CD4-positive, alpha-beta T cell treated with Interleukin-21 for 1 hour (primary cell): Measurements from ENCODE around the gene LBH.
"Not testable (repeated sequence)": the region's sequence is repeated elsewhere in the genome, so short reads cannot be mapped to it uniquely, and the experiment has no call there.

Source experiments
- DNase-seq: peaks from one replicate; pipeline ENCODE4 v3.0.0-alpha.2; 2020

Gene LBH

DNA sequence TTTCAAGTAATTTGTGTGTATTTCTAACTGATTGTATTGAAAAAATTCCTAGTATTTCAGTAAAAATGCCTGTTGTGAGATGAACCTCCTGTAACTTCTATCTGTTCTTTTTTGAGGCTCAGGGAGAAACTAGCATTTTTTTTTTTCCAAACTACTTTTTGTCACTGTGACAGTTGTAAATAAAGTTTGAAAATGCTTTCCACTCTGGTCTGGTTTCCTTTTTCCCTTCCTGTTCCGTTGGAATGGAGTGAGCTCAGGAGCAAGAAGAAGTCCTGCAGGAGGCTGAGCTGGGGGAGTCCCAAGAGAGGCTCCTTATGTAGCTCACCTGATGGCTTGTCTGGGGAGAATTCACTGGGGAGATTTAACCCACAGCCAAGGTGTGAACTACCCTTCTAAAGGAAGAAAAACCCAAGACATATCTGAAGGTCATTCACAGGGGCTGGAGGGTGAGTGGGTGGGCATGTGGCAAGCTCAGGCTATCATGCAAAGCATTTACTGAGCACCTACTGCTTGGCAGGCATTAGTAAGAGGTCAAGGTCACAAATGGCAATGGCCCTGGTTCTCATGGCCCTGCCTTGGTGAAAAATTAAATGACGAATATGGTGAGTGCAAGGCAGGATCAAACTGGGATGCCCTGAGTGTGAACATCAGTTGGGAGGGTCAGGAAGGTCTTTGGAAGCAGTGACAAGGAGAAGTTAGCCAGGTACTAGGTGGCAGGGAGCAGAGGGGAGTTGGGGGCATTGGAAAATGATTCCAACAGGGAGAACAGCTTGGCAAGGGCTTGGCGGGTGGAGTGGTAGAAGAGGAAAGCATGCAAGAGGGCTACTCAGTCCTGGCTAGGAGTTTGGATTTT lies 28.7 kb downstream of the LBH start:
- no peak for DNase-seq

DNA sequence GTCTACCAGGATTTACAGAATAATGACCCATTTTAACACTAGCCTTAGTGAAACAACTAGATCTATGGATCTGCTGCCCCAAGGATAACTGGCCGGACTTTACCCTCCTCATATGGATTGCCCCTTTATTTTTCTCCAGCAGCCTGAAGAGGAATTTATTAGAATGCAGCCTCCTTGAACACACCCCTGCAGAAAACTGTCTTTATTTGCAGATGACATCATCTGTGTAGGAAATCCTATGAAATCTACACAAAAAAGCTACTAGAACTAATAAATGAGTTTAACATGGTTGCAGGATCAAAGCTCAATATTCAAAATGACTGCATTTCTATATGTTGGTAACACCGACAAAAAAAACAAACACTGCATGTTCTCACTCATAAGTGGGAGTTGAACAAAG lies 29.6 kb downstream of the LBH start:
- DNase-seq: no peak

DNA sequence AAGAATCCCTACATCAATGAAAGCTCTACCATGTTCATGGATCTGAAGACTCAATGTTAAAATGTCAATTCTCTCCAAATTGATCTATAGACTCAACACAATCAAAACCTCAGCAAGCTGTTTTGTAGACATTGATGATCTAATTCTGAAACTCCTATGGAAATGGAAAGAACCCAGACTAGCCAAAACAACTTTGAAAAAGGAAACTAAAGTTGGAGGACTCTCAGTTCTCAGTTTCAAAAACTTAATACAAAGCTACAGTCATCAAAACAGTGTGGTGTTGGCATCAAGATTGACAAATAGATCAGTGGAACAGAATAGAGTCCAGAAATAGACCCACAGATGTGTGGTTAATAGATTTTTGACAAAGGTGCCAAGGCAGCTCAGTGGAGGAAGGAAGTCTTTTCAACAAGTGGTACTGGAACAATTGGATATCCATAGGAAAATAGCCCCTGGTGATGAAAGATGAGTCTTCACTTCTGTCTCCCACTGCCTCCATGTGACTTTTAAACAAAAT lies 30.4 kb downstream of the LBH start:
- no peak for DNase-seq

DNA sequence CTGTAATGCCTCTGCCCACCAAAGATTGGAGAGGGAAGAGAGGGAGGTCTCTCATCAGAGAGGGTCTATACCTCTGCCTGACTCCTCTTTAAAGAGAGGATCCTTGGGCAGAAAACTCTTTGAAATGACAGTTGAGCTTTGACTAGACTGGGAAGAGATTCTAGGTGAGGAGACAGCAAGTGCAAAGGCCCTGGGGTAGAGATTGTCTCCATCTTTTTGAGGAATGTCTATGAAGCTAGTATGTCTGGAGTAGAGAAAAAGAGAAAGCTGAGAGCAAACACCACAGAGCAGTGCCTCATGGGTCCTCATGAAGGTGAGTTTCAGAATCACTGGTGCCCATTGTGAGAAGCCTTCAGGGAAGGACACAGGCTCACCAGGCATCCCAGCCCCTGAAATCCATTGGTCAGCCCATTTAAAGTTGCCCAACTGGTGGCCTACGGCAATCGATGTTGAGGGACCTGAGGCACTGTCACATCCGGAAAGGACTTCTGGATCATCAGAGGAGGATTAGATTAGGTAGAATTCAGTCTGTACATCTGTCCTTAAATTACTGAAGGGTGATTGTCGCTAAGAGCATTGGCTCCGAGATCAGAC lies 31.5 kb downstream of the LBH start:
- no peak for DNase-seq

DNA sequence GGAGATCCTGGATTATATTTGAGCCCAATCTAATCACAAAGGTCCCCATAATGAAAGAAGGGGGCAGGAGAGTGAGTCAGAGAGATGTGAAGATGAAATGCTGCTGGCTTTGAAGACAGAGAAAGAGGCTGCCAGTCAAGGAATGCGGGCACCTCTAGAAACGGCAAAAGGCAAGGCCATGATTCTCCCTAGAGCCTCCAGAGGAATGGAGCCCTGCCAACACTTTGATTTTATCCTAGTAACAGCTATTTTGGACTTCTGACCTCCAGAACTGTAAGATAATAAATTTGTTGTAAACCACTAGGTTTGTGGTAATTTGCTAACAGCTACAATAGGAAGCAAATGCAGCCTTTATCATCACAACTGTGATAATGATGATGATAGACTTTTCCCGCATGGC lies 32.9 kb downstream of the LBH start:
- no peak for DNase-seq

DNA sequence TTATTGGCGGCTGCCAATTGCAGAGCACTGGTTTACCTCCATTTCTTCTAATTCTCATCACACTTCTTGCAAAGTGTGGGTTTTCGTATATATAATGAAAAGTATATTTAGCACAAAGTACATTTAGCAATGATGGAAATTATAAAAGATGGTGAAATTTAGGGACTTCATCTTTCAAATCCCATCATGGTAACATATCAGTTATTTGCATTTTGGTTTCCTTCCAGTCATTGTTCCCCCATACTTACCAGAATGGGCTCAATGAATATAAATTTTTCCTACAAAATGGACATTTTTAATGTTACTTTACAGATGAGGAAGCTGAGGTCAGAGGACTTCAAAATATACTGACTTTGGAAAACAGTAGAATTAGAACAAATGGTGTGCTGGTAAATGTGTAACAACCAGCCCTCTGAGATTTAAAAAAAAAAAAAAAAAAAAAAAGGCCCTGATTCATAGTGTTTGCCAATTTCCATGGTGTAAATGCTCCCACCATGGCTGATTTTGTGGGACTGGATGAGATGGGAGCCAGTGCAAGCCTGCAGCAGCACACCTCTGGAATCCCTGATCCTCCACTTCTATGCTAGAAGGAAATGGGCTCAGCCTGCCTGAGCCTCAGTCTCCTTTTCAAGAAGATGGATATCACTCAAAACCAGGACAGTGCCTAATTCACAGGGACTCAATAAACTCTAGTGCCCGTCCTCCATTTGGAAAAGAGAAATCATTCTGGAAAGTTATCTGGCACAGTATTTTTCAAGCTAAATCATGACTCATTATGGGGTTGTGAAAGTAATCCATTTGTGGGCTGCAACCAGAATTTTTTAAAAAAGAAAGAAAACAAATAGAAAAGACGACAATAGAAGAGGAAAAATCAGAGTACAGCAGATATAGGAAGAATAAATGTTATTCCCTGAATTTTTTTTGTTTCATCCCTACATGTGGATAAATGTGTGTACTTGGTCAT lies 34.0 kb downstream of the LBH start:
- DNase-seq: no peak

DNA sequence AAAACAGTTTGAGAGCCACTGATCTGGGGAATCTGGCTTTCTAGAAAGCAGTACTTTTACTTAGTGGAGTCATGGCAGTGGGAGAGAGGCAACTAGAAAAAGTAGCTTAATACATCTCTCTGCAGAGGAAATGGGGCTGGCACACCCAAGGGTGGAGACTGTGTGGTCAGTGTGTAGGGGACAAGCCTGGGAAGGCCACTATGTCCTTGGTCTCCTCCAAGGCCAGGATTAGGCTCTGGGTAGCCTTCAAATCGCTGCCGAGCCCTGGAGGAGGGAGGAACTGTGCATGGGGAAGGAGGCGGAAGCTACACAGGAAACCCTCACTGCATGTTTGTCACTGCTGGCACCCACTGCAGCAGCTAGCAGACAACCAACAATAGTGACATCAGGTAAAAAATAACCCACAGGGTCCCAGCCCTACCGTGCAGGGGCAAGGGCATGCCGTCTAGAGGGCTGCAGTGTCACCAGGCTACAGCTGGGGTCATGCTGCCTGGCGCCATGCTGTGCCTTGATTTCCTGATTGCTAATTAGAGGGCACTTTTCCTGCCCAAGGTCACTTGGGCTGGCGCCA lies 34.8 kb downstream of the LBH start:
- peak; percentile 69 for DNase-seq

DNA sequence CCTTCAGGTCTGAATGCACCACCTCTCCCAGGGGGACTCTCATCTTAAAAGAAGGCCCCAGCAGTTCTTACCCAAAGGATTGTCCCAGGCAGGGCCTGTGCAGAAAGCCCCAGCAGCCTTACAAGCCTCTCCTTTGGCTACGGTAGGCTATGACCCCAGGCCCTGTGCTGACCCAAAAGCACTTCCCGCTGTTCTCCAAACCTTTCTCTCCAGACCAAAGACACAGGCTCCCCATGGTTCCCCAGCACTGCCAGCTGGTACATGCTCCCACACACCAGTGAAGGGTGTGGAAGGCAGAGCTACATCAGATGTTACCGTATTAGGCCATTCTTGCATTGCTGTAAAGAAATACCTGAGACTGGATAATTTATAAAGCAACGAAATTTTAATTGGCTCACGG lies 35.4 kb downstream of the LBH start:
- DNase-seq: no peak

DNA sequence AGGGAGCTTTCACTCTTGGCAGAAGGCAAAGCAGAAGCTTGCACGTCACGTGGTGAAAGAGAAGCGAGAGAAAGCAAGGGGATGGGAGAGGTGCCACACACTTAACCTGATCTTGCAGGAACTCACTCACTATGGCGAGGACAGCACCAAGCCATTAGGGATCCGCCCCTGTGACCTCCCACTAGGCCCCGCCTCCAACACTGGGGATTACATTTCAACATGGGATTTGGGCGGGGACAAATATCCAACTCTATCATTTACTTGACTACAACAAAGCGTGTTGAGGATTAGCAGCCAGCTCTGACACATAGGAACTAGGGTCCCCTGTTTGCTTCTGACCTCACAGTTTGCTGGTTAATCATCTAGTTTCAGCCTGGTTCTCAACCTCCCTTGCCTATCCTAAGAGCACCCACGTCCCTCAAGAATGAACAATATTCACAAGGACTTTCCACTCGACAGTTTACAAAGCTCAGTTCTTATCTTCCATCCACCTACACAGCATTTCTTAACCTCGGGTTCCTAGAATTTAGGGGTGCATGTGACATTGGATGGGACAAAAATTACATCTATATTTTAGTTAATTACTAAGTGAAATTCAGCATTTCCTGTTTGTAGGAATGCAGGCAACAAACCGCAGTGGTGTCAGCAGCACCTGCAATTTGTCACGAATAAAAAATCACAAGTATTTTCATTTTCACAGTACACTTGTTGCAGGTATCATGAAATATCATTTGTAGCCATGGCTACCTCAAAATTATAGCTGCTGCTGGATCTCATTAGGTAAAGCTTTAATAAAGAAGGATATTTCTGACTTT lies 36.0 kb downstream of the LBH start:
- peak; percentile 60 for DNase-seq

DNA sequence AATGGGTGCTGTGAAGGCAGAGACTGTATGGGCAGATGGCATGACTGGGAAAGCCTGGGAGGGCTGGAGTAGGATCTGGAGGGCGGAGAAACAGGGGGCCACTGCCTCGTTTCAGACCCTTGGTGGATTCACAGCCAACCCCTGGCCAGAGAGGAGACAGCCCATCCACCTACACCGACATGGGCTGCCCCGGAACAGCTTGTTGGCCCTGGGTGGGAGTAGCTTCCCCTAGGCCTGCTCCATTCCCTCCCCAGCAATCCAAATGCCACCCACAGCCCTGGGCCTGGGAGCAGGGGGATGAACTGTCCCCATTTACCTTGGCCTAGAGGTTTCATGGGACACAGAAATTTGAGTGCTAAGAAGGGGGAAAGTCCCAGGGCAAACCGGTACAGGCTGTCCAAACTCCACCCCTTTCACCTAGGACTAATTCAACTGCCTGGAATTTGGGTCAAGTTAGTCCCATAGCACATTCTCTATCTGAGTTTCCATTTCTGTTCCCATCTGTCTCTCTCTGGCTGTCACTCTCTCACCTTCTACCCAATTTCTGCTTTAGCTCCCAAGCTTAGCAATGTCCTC lies 37.0 kb downstream of the LBH start:
- DNase-seq: no peak

DNA sequence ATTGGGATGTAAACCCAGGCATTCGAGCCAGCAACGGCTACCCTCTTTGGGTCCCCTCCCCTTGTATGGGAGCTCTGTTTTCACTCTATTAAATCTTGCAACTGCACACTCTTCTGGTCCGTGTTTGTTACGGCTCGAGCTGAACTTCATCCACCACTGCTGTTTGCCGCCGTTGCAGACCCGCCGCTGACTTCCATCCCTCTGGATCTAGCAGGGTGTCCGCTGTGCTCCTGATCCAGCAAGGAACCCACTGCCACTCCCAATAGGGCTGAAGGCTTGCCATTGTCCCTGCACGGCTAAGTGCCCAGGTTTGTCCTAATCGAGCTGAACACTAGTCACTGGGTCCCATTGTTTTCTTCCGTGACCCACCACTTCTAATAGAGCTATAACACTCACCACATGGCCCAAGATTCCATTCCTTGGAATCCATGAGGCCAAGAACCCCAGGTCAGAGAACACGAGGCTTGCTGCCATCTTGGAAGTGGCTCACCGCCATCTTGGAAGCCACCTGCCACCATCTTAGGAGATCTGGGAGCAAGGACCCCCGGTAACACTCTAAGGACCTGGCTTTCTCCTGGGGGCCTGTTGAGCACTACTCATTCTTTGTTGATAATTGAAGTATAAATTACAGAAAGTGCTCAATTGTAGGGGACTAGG lies 37.9 kb downstream of the LBH start:
- not testable (repeated sequence) for DNase-seq

DNA sequence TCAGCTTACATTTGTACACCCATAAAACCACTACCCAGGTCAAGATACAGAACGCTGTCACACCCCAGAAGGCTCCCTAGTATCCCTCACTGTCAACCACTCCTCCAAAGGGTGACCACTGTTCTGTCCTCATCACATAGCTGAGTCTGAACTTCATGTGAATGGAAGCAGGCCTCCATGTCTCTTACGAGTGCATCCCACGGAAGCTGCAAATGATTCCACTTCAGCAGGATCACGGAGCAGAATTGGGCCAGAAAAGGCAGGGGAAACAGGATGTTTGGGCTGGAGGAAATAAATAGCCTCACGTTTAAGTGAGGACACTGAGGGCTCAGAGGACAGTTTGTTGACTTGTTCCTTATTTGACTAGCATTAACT lies 38.4 kb downstream of the LBH start:
- no peak for DNase-seq

DNA sequence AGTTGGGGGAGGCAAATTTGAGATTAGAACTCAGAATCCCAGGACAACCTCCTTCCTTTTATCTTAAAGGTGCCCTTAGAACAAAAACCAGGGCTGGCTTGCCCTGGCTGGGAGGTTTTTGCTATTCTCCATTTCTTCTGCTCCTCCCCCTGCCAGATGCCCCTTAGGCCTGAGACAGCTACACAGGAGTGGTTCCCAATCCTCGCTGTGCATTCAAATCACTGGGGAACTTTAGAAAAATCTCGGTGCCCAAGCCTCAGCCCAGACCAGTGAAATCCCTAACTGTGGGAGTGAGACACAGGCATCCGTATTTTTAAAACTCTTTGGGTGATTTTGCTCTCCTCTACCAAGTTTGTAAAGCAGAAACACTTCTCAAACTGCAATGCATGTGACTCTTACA lies 38.8 kb downstream of the LBH start:
- DNase-seq: no peak

DNA sequence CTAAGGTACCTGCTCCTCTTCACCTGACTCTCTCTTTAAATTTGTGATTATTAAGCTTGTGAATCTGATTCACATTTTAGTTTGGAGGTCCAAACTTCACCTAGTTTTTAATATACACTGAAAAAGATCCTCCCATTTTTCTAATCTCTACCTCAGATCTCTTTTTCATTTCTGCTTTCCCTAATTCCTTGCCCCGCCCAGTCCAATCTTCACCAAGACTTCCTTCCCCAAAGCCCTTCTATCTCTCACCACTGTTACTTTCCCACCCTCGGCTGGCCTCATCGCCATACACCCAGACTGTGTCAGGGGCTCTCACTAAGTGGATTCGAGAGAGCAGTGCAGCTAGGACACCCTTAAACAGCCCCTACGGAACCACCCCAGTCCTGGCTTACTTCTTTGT lies 40.0 kb downstream of the LBH start:
- DNase-seq: no peak

DNA sequence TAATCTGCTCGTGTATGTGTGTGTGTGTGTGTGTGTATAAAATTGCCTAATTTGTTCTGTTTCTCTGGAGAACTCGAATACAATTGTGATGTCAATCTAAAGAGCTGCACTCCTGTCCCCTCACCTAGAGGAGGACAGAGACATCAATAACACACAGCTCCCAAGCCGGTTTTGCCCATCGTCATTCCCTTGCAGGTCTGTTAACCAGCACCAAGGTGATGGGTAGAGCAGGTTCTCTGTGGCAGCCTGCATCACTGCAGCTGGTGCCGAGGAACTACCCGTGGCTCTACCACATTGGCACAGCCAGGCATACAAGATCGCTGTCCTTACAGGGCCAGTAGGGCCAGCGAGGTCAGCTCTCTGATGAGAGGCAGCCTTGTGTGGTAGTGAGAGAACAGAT lies 41.0 kb downstream of the LBH start:
- no peak for DNase-seq

DNA sequence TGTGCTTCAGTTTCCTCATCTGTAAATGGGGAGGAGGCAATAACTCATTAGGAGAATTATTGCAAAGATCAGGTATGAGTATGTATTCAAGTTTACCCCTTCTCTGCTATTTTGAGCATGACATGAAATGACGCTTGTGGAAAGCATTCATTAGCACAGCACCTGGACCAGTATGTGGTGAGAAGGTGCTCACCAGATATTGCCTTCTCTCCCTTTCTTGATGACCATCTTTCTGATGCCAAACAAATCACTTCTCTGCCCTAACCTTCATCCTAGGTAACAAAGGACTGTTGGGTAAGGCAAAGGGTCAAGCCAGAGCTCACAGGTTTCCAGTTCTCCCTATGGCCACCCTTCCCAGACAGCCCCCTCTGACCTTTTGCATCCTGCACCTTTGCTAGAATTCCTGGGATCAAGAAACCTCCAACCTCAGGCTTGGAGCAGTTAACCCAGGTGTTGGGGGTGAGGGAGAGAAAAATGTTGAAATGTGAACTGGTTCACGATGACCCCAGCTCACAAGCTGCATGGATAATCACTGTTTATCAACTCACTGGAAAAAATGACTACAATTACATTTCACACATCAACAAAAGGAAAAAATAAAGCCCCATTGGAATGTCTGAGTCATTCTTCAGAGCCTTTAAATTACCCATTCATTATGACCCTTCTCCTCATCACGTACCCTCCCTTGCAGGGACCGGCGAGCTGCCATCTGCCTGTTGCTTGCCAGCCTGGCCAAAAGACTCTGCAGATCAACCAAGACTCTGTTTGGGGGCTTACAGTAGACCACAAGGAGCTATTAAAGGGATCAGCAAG lies 41.6 kb downstream of the LBH start:
- DNase-seq: no peak

DNA sequence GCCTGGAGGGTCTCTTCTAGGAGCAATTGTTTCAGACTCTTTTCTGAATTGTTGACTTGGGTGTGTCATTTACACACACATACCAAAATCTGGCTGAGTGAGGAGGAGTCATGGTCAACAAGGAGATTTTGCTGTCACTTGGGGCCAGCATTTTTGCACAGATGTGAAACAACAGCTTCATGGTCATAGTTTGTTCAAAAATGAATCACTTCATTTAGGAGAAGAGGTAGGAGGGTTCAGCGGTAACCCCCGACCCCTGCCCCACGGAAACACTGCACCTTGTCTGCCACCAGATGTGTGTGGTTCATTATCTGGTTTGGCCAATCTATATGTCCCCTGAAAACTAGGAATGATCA lies 42.2 kb downstream of the LBH start:
- no peak for DNase-seq

DNA sequence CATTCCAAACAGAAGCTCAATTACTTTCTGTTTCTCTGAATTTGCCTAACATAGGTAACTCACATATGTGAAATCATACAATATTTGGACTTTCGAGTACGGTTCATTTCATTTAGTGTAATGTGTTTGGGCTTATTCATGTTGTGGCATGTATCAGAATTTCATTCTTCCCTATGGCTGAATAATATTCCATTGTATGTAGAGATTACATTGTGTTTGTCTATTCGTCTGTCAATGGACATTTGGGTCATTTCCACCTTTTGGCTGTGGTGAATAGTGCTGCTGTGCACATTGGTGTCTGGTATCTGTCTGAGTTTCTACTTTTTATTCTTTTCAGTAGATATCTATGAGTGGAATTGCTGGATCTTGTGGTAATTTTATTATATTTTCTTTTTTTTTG lies 43.9 kb downstream of the LBH start:
- DNase-seq: no peak

DNA sequence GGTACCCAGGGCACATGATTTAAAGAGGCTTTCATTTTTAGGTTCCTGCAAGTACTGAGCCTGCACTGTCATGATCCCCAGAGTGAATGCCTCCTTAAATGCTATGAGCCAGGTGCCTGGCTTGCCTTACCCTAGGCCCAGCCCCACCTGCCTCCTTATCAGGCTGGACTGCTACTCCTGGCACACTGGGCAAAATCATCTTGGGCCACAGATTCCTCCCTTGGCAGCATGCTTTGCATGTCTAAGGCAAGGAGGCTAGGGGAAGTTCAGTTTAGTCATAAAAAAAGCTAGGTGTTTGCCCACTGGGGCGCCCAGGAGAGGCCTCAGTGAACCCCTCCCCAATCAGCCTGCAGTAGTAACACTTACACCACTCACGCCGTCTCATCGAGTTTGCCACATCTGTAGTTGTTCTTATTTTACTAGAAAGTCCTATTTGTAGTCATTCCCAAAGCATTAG lies 45.1 kb downstream of the LBH start:
- no peak for DNase-seq

DNA sequence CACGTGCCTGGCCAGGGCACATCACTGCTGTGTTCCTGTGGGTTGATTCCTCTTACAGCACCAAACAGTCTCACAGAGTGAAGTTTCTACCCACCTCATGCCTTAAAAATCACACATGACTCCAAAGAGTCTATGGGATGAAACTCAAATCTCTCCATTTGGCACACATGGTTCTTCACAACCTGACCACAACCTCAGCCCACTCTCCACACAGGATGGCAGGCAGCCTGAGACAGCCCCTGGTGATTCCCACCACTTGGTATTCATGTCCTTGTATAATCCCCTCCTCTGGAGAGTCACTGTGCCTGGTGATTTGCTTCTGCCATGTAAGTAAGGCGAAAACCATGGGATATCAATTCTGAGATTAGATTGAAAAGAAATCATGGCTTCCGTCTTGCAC lies 46.2 kb downstream of the LBH start:
- no peak for DNase-seq
